NCI-H2171 treated with DMSO at 0.1 percent for 48 hours (cell line): Measurements from ENCODE around the gene FUCA1.

Source experiments
- DNase-seq: peaks from one replicate; lab custom pipeline; 2025; lab: John Stamatoyannopoulos, UW

The FUCA1 gene

DNA sequence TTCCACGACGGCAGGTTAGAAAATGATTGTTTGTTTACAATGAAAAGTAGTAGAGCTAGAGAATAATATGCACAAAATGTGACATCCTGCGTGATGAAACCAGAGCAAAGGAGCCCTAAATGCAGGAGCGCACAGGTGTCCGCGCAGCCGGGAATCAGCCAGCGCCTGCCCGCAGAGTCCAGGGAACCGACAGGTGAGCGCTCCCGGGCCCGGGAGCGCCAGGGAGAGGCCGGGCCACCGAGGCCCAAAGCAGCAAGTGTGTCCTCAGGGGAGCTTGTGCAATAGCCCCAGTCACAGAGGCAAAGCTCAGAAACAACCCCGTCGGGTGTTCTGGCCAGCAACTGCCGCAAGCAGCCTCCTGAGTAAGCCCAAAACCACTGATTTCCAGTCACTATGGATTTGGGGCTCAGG lies 66.7 kb downstream of the FUCA1 start:
- DNase-seq, result no peak

DNA sequence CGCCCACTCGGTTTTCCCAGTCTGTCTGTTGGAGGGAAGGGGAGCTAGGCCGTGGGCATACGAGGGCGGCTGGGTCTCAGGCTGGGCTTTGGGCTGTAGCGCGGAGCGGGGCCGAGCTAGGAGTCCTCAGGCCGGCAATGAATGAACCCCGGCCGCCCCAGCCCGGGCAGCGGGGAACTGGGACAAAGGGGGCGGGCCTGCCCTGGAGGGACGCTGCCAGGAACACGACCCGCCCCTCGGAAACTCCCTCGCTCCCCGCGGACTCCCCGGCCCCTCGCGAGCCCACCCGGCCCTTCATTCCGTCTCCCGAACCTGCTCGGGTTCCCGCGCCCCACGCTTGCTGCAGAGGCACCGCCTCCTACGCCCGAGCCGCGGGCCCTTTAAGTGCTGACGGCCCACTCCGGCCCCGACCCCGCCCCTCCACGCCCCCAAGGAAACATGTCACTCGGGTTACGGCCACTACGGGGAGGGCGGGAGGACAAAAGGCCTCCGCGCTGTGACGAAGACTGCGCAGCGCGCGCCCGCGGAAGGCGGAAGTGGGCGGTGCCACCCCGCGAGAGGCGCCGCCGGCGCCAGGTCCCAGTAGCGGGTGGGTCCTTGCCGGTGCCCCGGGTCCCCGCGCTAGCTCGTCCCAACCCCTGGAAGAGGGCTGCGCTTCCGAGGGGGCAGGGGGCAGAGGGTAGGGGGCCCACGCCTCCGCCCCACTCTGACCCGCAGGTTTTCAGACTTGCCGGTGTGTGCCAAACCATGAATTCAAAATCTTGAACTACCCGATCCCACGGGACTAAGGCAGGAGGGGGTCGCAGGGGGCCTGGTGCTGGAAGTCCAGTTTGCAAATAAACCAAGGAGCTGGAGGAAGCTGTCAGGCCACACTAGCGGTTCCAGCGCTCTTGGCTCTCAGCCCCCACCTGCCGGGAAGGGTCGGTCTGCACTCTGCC lies 67.4 kb downstream of the FUCA1 start, which contains the start of gene GALE:
Gene GALE, minus strand, starts transcription at position 355 of the 938 bp plus-strand sequence. CDS start 1,747 bp downstream, outside the sequence.
- peak; percentile 93 for DNase-seq

DNA sequence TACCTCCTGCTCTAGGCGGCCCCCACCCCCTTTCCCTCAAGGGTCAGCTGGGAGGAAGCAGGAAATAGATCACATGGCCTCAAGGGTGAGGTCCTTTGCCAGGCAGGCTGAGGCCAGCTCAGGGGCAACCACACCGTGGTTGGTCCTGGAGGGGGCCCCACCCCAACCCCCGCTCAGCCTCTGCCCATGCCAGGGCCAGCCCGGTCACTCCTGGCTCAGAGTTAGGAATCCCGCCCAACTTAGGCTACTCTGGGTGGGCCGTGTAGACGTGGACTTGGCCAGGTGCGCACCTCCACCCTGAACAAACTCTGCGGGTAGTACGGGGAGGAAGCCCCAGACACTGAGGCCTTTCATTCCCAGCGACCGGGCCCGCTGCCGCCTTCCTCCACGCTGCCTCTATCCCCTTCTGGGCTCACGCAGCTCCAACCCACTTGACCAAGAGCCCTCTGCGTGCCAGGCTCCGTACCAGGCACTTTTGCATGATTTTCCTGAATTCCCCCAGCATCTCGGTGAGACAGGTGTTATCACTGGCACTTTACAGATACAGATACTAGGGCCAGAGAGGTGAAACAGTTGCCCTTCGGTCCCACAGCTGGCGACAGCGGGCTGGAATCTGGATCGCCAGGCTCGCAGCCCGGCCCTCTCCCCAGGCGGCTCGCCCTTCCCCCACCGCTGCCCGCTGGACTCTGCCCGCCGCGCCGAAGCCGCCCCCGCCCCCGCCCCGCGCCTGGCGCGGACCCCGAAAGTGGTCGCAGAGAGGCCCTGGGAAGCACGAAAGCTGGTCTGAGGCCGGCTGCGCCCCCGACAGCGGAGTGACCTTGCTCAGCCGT lies 68.3 kb downstream of the FUCA1 start:
- DNase-seq, result no peak

DNA sequence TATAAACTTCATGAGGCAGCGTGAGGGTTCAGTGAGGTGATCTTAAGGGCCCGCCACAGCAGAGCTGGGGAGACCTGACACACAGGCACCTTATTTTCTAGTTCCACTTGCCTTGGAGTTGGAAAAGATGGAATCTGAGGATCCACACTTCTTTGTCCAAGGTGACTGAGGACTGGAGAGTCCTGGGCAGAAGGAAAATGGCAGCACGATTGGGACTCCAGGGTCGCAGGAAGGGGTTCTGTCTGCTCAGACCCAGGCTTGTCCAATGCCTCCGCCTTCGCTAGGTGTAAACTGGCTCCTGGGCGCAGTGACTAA lies 68.9 kb downstream of the FUCA1 start:
- DNase-seq, result no peak

DNA sequence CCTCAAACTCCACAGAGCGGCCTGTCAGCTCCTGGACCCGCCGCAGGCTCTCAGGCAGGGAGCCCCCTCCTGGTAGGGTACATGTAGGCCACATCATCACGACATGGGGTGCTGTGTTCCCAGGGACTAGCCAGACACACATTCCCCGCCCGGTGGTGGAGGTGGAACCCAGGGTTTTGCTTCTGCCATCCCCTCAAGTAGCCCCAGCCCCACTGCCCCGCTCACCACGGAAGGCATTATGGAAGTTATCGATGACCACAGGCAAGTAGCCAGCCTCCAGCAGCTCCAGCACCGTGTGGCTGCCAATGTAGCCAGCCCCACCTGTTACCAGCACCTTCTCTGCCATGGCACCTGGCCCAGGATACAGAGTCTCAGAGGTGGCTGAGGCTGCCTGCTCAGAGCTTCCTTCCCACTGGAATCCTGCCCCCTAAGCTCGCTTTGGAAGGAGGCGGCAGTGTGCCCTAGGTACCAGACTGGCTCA lies 69.4 kb downstream of the FUCA1 start:
- DNase-seq, result no peak

DNA sequence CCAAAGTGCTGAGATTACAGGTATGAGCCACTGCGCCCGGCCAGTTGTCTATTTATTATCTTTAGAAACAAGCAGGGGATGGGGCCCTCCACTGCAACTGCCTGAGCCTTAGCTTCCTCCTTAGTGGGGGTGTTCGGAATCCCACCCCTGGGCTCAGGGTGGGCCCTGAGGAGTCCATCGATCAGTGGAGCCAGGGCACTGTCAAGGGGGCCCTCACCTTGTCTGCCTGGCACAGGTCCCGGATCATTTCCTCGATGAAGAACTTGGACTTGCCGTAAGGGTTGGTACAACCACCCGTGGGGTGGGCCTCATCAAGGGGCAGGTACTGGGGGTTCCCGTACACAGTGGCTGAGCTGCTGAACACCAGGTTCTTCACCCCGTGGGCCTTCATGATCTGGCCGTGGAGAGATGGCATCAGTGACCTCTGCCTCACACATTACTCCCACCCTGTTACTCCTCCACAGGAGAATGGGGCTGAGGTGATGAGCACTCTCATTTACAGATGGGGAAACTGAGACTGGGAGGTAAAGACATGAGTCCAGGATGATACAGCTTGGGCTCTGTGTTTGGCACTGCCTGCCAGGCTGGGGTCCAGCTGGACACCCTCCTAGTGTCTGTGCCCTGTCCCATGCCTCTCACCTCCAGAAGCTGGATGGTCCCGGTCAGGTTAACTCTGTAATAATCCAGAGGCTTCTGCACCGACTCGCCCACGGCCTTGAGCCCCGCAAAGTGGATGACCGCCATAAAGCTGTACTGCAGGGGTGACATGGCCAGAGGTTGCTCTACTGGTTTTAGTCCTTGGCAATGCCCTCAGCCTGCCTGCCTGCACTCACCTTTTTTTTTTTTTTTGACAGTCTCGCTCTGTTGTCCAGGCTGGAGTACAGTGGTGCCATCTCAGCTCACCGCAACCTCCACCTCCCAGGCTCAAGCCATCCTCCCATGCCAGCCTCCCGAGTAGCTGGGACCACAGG lies 70.3 kb downstream of the FUCA1 start:
- DNase-seq, result no peak

DNA sequence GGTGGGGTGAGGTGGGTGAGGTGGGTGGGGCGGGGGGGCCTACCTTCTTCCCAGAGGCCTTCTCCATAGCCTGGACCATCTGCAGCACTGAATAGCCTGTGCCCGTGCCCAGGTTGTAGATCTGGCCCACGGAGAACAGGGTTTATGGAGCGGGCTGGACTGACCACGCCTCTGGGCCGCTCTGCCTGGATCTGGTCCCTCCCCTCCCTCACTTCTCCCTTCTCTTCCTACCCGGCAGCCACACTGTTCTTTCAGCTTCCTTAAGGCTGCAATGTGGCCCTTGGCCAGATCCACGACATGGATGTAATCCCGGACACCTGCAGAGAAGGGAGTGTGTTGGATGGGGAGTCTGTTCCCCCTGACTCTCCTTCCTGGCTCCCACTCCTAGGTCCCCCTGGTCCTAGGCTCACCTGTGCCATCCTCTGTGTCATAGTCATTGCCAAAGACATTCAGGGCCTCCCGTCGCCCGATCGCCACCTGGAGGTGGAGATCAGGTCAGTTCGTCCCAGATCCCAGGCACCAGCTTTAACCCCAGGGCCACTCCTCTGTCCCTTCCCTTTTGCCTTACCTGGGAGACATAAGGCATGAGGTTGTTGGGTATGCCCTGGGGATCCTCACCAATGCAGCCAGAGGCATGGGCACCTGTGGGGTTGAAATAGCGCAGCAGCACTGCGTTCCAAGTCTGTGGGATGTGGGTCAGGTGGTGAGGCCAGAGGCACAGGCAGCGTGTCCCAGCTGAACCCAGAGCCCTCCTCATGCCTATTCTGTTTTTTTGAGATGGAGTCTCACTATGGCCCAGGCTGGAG lies 71.4 kb downstream of the FUCA1 start:
- no peak for DNase-seq

DNA sequence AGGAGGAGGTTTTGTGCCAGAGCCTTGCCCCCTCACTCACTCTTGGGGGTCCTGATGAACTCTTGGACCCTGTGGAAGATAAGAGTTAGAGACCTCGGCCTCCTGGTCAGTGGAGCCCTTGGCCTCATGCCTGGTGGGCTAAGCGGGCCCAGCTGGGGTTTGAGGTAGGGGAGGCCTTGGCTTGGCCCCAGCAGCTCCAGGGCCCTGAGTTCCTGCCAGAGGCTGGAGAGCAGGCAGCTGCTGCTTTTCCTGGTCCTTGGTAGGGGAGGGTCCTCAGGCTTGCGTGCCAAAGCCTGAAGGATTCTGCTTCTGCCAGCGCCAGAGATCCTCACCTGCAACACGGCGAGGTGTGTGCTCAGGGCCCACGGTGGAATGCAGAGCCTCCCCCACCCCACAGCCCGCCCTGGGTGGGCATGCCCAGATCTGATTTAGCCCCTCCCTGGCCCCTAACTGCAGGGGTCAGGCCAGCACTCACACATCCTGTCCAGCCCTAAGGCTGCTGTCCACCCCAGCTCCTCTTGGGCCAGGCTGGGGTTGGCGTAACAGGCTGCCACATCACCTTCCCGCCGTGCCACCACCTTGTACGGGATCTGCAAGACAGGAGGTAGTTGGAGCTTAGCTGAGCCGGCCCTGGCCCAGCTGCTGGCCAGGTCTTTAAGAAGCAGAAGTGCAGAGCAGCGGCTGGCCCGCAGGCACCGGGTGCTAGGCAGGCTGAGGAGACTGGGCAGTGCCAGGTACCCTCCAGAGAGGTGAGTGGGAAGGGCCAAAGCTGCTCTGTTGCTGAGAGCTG lies 72.2 kb downstream of the FUCA1 start:
- no peak for DNase-seq
